Liver (tissue), 9 donors: ENCODE data around the gene XRRA1. TPM values are rescaled to one million over a fixed set of nuclear protein-coding genes. Genes with fewer than 3 reads are reported as not detected.

Source experiments
- DNase-seq: peaks from one replicate; pipeline ENCODE4 v3.0.0-alpha.2; 2017; ENCODE audit warnings: low spot score
- H3K27ac ChIP-seq, 2 donors: one replicate each; pipeline ENCODE4 v1.7.0; 2013; ENCODE audit warnings: inconsistent platforms in 2 of 2, low read length in 2 of 2, control low read depth in 1 of 2, low read depth in 1 of 2, mild to moderate bottlenecking in 1 of 2
- H3K27me3 ChIP-seq, 4 donors: one replicate each; pipeline versions ENCODE4 v1.6.1 to v1.7.0; 2013; ENCODE audit warnings: low read length in 3 of 4, inconsistent platforms in 1 of 4, mild to moderate bottlenecking in 1 of 4, moderate library complexity in 1 of 4; ENCODE audit not compliant: control insufficient read depth in 4 of 4, insufficient read depth in 4 of 4
- H3K36me3 ChIP-seq, 4 donors: one replicate each; pipeline versions ENCODE4 v1.6.1 to v1.7.0; 2013; ENCODE audit warnings: low read length in 3 of 4, mild to moderate bottlenecking in 3 of 4, low read depth in 1 of 4, moderate library complexity in 1 of 4; ENCODE audit not compliant: control insufficient read depth in 4 of 4, insufficient read depth in 3 of 4
- H3K4me1 ChIP-seq, 4 donors: one replicate each; pipeline versions ENCODE4 v1.6.1 to v1.7.0; 2013; ENCODE audit warnings: low read length in 3 of 4, mild to moderate bottlenecking in 3 of 4, moderate library complexity in 1 of 4; ENCODE audit not compliant: control insufficient read depth in 4 of 4, insufficient read depth in 4 of 4
- H3K4me3 ChIP-seq, 3 donors: one replicate each; pipeline versions ENCODE4 v1.6.1 to v1.7.0; 2013; ENCODE audit warnings: low read length in 3 of 3, control low read depth in 1 of 3, low read depth in 1 of 3, mild to moderate bottlenecking in 1 of 3
- H3K9ac ChIP-seq, 2 donors: one replicate each; pipeline ENCODE4 v1.7.0; 2013; ENCODE audit warnings: low read length in 2 of 2, mild to moderate bottlenecking in 2 of 2, moderate library complexity in 2 of 2, control low read depth in 1 of 2, low read depth in 1 of 2
- H3K9me3 ChIP-seq, 4 donors: one replicate each; pipeline versions ENCODE4 v1.6.1 to v1.7.0; 2013; ENCODE audit warnings: low read length in 3 of 4; ENCODE audit not compliant: control insufficient read depth in 4 of 4
- ATF3 ChIP-seq: IDR thresholded peaks from 2 replicates; pipeline ENCODE4 v1.6.1; 2016; ENCODE audit warnings: antibody characterized with exemption
- EGR1 ChIP-seq, 2 donors: IDR thresholded peaks; 2 replicates each; pipeline ENCODE4 v1.6.1; 2016 to 2018; ENCODE audit warnings: antibody characterized with exemption in 2 of 2, low read depth in 2 of 2
- FOXA1 ChIP-seq: IDR thresholded peaks from 2 replicates; pipeline ENCODE4 v1.6.1; 2016; ENCODE audit warnings: antibody characterized with exemption
- FOXA2 ChIP-seq: IDR thresholded peaks from 2 replicates; pipeline ENCODE4 v1.6.1; 2016; ENCODE audit warnings: antibody characterized with exemption
- GABPA ChIP-seq, 2 donors: IDR thresholded peaks in 1 of 2; conservative IDR thresholded peaks in 1 of 2; 2 replicates each; pipeline ENCODE4 v1.6.1; 2016; ENCODE audit warnings: antibody characterized with exemption in 2 of 2, mild to moderate bottlenecking in 1 of 2, moderate library complexity in 1 of 2
- HNF4A ChIP-seq, 2 donors: conservative IDR thresholded peaks; 2 replicates each; pipeline ENCODE4 v1.6.1; 2016; ENCODE audit warnings: antibody characterized with exemption in 2 of 2, mild to moderate bottlenecking in 2 of 2
- HNF4G ChIP-seq: IDR thresholded peaks from 2 replicates; pipeline ENCODE4 v1.6.1; 2016; ENCODE audit warnings: antibody characterized with exemption
- JUND ChIP-seq, 2 donors: IDR thresholded peaks; 2 replicates each; pipeline ENCODE4 v1.6.1; 2016; ENCODE audit warnings: antibody characterized with exemption in 2 of 2
- NR2F2 ChIP-seq: IDR thresholded peaks from 2 replicates; pipeline ENCODE4 v1.6.1; 2016; ENCODE audit warnings: antibody characterized with exemption
- RAD21 ChIP-seq, 2 donors: IDR thresholded peaks; 2 replicates each; pipeline ENCODE4 v1.6.1; 2016; ENCODE audit warnings: antibody characterized with exemption in 2 of 2, mild to moderate bottlenecking in 2 of 2
- REST ChIP-seq: IDR thresholded peaks from 2 replicates; pipeline ENCODE4 v1.6.1; 2016; ENCODE audit warnings: antibody characterized with exemption, mild to moderate bottlenecking
- RXRA ChIP-seq, 2 donors: IDR thresholded peaks; 2 replicates each; pipeline ENCODE4 v1.6.1; 2017 to 2018; ENCODE audit warnings: antibody characterized with exemption in 2 of 2, mild to moderate bottlenecking in 1 of 2
- SP1 ChIP-seq: IDR thresholded peaks from 2 replicates; pipeline ENCODE4 v1.6.1; 2018; ENCODE audit warnings: antibody characterized with exemption, mild to moderate bottlenecking
- TAF1 ChIP-seq: conservative IDR thresholded peaks from 2 replicates; pipeline ENCODE4 v1.6.1; 2016; ENCODE audit warnings: antibody characterized with exemption, mild to moderate bottlenecking
- YY1 ChIP-seq: IDR thresholded peaks from 2 replicates; pipeline ENCODE4 v1.6.1; 2016; ENCODE audit warnings: antibody characterized with exemption, mild to moderate bottlenecking
- ZBTB33 ChIP-seq: IDR thresholded peaks from 2 replicates; pipeline ENCODE4 v1.6.1; 2016; ENCODE audit warnings: antibody characterized with exemption
- WGBS: extraction: QIAGEN DNeasy Blood & Tissue Kit; methylation state at CpG from one replicate; pipeline ENCODE4 v1.1.7; 2013; 5-methylcytosine and 5-hydroxymethylcytosine counted together
- polyA plus RNA-seq, 2 donors: library from polyadenylated mRNA; stranded (reverse) in 1 of 2; unstranded in 1 of 2; fragments of 200-250 nt in 1 of 2; fragments of >200 nt in 1 of 2; fragmentation: Nextera tagmentation in 1 of 2; extraction: Ambion mirVana in 1 of 2; gene quantifications; one replicate each; pipeline versions ENCODE4 v1.2.1 to v1.2.3, GENCODE V29; 2013 to 2015
- total RNA-seq, 2 donors: library from RNA; depleted of rRNA; stranded (reverse); fragments of >200 nt; gene quantifications; one replicate each; pipeline ENCODE4 v1.2.3, GENCODE V29; 2014
- TF ChIP-seq, protein P1 (sequence below): fragments of 150-350 bp; IDR thresholded peaks from 2 replicates; pipeline ENCODE4 v1.5.1; 2017; ENCODE audit warnings: improper control_type of control experiment, low read depth, low read length; ENCODE audit not compliant: missing input control
- TF ChIP-seq, protein P2 (sequence below): IDR thresholded peaks from 2 replicates; pipeline ENCODE4 v1.6.1; 2016; ENCODE audit warnings: antibody characterized with exemption
- donor health status: healthy.
- donor health status: healthy.
- donor health status: healthy.
- donor health status: healthy.
- donor health status: healthy.

Gene XRRA1
- total and polyA plus RNA-seq, 4 donors: 3.8 to 11.6 (median 5.6) TPM

DNA sequence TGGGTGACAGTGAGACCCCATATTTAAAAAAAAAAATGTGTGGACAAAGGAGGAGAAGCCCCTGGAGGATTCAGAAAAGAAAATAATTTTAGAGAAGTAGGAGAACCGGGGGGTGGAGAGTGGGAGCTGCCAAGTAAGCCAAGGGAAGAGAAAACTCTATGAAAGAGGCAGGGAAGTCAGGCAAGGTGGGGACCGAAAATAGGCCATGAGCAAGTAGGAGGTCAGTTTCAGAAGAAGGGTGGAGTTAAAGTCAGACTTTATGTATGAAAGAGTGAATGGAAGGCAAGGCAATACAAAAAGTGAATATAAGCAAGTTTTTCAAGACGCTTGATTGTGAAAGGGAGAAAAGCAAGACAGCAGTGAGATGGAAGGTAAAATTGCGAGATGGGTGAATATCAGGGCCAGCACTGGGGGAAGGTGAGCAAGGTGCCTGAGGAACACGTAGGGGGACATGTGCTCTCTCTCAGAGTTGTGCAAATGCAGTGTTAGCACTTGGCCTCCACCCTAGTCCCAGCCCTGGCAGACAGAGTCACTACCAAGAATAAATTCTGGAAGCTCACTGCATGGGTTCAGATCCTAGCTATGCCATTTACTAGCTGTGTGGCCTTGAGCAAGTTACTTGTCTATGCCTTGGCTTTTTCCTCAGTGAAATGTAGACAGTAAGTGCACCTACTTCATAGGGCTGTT, 6.7 kb downstream of the XRRA1 start:
- Histone ChIP-seq H3K4me1 (no peaks in the 10 kb centered on the region), H3K27me3 (no peaks in the 10 kb centered on the region), H3K9ac (no peak overlapping the region), H3K27ac (no peak overlapping the region), H3K4me3 (no peak overlapping the region), H3K36me3 (peaks cover 0 to 10% (median 4%) of the 10 kb centered on the region in 4 donors), H3K9me3 (no peaks in the 10 kb centered on the region)
- WGBS: 95% methylated on average over 5 of the region's 5 CpGs
- no peak for DNase-seq
- TF ChIP-seq GABPA (IDR thresholded peaks at IDR 0.05 in 1 of 2, conservative IDR thresholded peaks at IDR 0.05 in 1 of 2) (no peak), NR2F2 (no peak), JUND (IDR thresholded peaks at IDR 0.05) (no peak), YY1 (no peak), EGR1 (IDR thresholded peaks at IDR 0.05; ENCODE audit: low read depth in 2 of 2) (no peak), ZBTB33 (no peak), FOXA1 (no peak), HNF4G (no peak), HNF4A (conservative IDR thresholded peaks at IDR 0.05) (no peak), RAD21 (IDR thresholded peaks at IDR 0.05) (no peak)
- TF ChIP-seq, protein P1, sequence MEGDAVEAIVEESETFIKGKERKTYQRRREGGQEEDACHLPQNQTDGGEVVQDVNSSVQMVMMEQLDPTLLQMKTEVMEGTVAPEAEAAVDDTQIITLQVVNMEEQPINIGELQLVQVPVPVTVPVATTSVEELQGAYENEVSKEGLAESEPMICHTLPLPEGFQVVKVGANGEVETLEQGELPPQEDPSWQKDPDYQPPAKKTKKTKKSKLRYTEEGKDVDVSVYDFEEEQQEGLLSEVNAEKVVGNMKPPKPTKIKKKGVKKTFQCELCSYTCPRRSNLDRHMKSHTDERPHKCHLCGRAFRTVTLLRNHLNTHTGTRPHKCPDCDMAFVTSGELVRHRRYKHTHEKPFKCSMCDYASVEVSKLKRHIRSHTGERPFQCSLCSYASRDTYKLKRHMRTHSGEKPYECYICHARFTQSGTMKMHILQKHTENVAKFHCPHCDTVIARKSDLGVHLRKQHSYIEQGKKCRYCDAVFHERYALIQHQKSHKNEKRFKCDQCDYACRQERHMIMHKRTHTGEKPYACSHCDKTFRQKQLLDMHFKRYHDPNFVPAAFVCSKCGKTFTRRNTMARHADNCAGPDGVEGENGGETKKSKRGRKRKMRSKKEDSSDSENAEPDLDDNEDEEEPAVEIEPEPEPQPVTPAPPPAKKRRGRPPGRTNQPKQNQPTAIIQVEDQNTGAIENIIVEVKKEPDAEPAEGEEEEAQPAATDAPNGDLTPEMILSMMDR: no peak

DNA sequence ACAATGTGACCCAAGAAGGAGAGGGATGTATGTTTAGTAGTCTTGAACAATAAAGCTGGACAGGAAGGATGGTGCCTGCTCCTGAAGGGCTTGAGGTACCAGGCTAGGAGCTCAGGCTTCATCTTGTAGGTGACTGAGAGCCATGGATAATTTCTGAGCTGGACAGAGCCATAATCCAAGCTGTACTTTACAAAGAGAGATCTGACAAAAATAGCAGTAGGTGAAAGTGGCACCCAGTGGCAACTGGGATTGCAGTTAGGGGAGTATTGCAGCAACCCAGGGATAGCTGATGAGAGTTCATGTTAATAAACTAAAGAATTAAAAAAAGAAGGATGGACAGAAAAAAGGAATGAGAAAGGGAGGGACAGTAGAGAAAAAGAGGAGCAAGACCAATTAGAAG, 7.4 kb downstream of the XRRA1 start:
- Histone ChIP-seq H3K27me3 (no peaks in the 10 kb centered on the region), H3K27ac (no peak overlapping the region), H3K9ac (no peak overlapping the region), H3K9me3 (no peaks in the 10 kb centered on the region), H3K36me3 (peaks cover 0 to 12% (median 4%) of the 10 kb centered on the region in 4 donors), H3K4me3 (no peak overlapping the region), H3K4me1 (no peaks in the 10 kb centered on the region)
- TF ChIP-seq RXRA (IDR thresholded peaks at IDR 0.05): no peak
- no peak for TF ChIP-seq REST
- TF ChIP-seq ZBTB33: no peak
- no peak for TF ChIP-seq YY1
- TF ChIP-seq, protein P1: no peak
- no peak for TF ChIP-seq FOXA1
- no peak for TF ChIP-seq TAF1
- TF ChIP-seq, protein P2, sequence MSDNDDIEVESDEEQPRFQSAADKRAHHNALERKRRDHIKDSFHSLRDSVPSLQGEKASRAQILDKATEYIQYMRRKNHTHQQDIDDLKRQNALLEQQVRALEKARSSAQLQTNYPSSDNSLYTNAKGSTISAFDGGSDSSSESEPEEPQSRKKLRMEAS: no peak
- TF ChIP-seq HNF4G: no peak
- no peak for TF ChIP-seq FOXA2
- no peak for TF ChIP-seq NR2F2
- no peak for TF ChIP-seq ATF3
- no peak for TF ChIP-seq EGR1 (IDR thresholded peaks at IDR 0.05; ENCODE audit: low read depth in 2 of 2)
- no peak for TF ChIP-seq SP1
- TF ChIP-seq RAD21 (IDR thresholded peaks at IDR 0.05): no peak
- TF ChIP-seq GABPA (IDR thresholded peaks at IDR 0.05 in 1 of 2, conservative IDR thresholded peaks at IDR 0.05 in 1 of 2): no peak
- no peak for DNase-seq
